A172 (cell line): ENCODE measurements around the gene TM4SF1. TPM values are rescaled to one million over a fixed set of nuclear protein-coding genes. Genes with fewer than 3 reads are reported as not detected.
A peak's percentile ranks its signal among the peaks of the same experiment; 100 is the strongest.
"Not testable (repeated sequence)": the region's sequence is repeated elsewhere in the genome, so short reads cannot be mapped to it uniquely, and the experiment has no call there.

Experiments
- DNase-seq: peaks from one replicate; pipeline ENCODE4 v3.0.0-alpha.2; 2015; ENCODE audit warnings: low spot score
- total RNA-seq: library from RNA; depleted of rRNA; stranded (reverse); fragments of >200 nt; shearing (Covaris generic); gene quantifications from 2 replicates; pipeline ENCODE4 v1.2.3, GENCODE V29; 2014

TM4SF1 gene
- total RNA-seq, 1 experiment from 2014 or later, result 154 TPM

- DNase-seq, result no peak
Measured at GRCh38 chr3:149395107-149396089, 17.9 kb upstream of the TM4SF1 start.

- DNase-seq, result peak; percentile 78
Measured at GRCh38 chr3:149393345-149394160, 16.1 kb upstream of the TM4SF1 start.

- no peak for DNase-seq
Measured at GRCh38 chr3:149391960-149392359, 14.5 kb upstream of the TM4SF1 start.

GRCh38 chr3:149390772-149391212, 13.3 kb upstream of the TM4SF1 start:
- DNase-seq, result peak; percentile 67

GRCh38 chr3:149390294-149390693, 12.8 kb upstream of the TM4SF1 start:
- no peak for DNase-seq

- DNase-seq, result no peak
Measured at GRCh38 chr3:149388531-149389417, 11.3 kb upstream of the TM4SF1 start.

- DNase-seq, result no peak
Measured at GRCh38 chr3:149388001-149388440, 10.6 kb upstream of the TM4SF1 start.

GRCh38 chr3:149386299-149386606, 8.8 kb upstream of the TM4SF1 start:
- no peak for DNase-seq

- no peak for DNase-seq
Measured at GRCh38 chr3:149385617-149386298, 8.3 kb upstream of the TM4SF1 start.

GRCh38 chr3:149384911-149385321, 7.5 kb upstream of the TM4SF1 start:
- peak; percentile 55 for DNase-seq

- no peak for DNase-seq
Measured at GRCh38 chr3:149384167-149384566, 6.7 kb upstream of the TM4SF1 start.

GRCh38 chr3:149383703-149384102, 6.3 kb upstream of the TM4SF1 start:
- DNase-seq, result no peak

- no peak for DNase-seq
Measured at GRCh38 chr3:149382518-149382917, 5.1 kb upstream of the TM4SF1 start.

GRCh38 chr3:149382101-149382467, 4.6 kb upstream of the TM4SF1 start:
- peak; percentile 78 for DNase-seq

GRCh38 chr3:149381173-149382100, 4.0 kb upstream of the TM4SF1 start:
- no peak for DNase-seq

GRCh38 chr3:149380220-149380619, 2.8 kb upstream of the TM4SF1 start:
- DNase-seq, result not testable (repeated sequence)

GRCh38 chr3:149378478-149379309, 1.2 kb upstream of the TM4SF1 start:
- no peak for DNase-seq

- peak; percentile 51 for DNase-seq
Measured at GRCh38 chr3:149376718-149377407, 586 bp downstream of the TM4SF1 start.
